Measurements from ENCODE around the gene POC1A.

- no peak for TF ChIP-seq MAX (IDR thresholded peaks at IDR 0.05; ENCODE audit: insufficient read depth, insufficient read length)
- TF ChIP-seq CTCF (IDR thresholded peaks at IDR 0.05; ENCODE audit: extremely low read depth in 1 of 2, insufficient read depth in 1 of 2, low read depth in 1 of 2, low read length in 2 of 2), result no peak
- no peak for TF ChIP-seq POLR2A (IDR thresholded peaks at IDR 0.05; ENCODE audit: low read depth, low read length)
- TF ChIP-seq FOS (IDR thresholded peaks at IDR 0.05; ENCODE audit: borderline replicate concordance, insufficient read depth, low read length), result no peak
- TF ChIP-seq POLR2AphosphoS5 (IDR thresholded peaks at IDR 0.05; ENCODE audit: insufficient read depth, low read depth, low read length), result no peak
Observed at GRCh38 chr3:52119826-52120225, 34.4 kb downstream of the POC1A start.

All from endothelial cell of umbilical vein (primary cell).